ENCODE data around the gene YBX3.

YBX3 gene

GRCh38 chr12:10708862-10709261 lies 14.3 kb downstream of the YBX3 start:
- peaks cover 10% of the 10 kb centered on the region for H3K27me3 Mint-ChIP-seq
- no peak overlapping the region for H3K4me3 Mint-ChIP-seq
- H3K36me3 Mint-ChIP-seq = peaks cover 17% of the 10 kb centered on the region
- H3K27ac Mint-ChIP-seq = no peak overlapping the region
- no peaks in the 10 kb centered on the region for H3K4me1 Mint-ChIP-seq
- H3K9me3 Mint-ChIP-seq = no peaks in the 10 kb centered on the region

GRCh38 chr12:10705655-10706054 lies 17.5 kb downstream of the YBX3 start:
- H3K27me3 Mint-ChIP-seq = peaks cover 4% of the 10 kb centered on the region
- H3K36me3 Mint-ChIP-seq = peaks cover 15% of the 10 kb centered on the region
- no peaks in the 10 kb centered on the region for H3K9me3 Mint-ChIP-seq
- no peak overlapping the region for H3K27ac Mint-ChIP-seq
- peaks cover 13% of the 10 kb centered on the region for H3K4me1 Mint-ChIP-seq
- H3K4me3 Mint-ChIP-seq = no peak overlapping the region

GRCh38 chr12:10701843-10702242 lies 21.3 kb downstream of the YBX3 start:
- no peaks in the 10 kb centered on the region for H3K27me3 Mint-ChIP-seq
- peak overlapping the region; percentile 11 for H3K4me3 Mint-ChIP-seq
- H3K36me3 Mint-ChIP-seq = peaks cover 19% of the 10 kb centered on the region
- H3K27ac Mint-ChIP-seq = peak overlapping the region; percentile 79
- no peaks in the 10 kb centered on the region for H3K9me3 Mint-ChIP-seq
- peaks cover 16% of the 10 kb centered on the region for H3K4me1 Mint-ChIP-seq

DNA sequence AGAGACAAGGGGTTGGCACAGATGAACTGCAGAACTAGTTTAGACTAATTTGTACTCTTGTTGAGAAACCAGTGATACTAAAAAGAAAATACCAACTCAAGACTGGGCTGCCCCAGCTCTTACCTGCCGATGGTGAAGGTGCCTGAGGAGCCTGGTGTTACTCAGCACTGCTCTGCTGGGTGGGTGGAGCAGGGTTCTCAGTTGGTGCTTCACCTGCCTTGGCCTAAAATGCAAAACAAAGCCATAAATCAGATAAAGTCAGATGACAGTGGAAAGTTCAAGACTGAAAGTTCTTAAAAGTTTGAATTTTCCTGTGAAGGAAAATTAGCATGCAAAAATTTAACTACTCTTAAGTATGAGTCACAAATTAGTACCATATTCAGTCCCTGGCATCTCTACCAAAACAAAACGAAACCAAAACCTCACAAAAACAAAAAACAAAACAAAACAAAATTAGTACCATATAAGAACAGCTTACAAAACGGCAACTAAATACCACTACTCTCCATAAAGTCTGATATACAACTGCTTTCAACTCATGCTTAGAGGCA lies 21.9 kb downstream of the YBX3 start:
- Mint-ChIP-seq H3K27me3 (no peaks in the 10 kb centered on the region), H3K9me3 (no peaks in the 10 kb centered on the region), H3K36me3 (peaks cover 19% of the 10 kb centered on the region), H3K4me1 (peaks cover 16% of the 10 kb centered on the region), H3K27ac (peak overlapping the region; percentile 79), H3K4me3 (peak overlapping the region; percentile 43)

DNA sequence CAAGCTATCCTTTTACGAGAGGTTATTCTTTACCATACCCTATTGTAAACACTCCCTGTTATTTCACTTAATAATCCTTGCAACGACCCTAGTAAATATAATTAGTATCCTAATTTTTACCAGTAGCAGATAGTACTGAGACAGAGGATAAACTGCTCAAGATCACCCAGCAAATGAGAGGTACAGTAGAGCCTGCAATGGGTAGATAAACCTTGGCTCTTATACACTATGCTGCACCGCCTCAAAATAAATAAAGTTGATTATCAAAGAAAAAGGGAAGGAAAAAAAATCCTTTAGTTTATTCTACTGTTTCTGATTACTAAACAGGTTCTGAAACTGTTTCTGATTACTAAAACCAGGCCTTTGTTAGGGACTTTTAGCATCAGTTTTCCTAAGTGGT lies 22.5 kb downstream of the YBX3 start:
- peaks cover 19% of the 10 kb centered on the region for H3K36me3 Mint-ChIP-seq
- H3K9me3 Mint-ChIP-seq = no peaks in the 10 kb centered on the region
- H3K4me3 Mint-ChIP-seq = peak overlapping the region; percentile 26
- H3K27me3 Mint-ChIP-seq = no peaks in the 10 kb centered on the region
- peaks cover 16% of the 10 kb centered on the region for H3K4me1 Mint-ChIP-seq
- peak overlapping the region; percentile 79 for H3K27ac Mint-ChIP-seq

GRCh38 chr12:10697862-10698261 lies 25.3 kb downstream of the YBX3 start:
- H3K4me3 Mint-ChIP-seq = no peak overlapping the region
- H3K27ac Mint-ChIP-seq = no peak overlapping the region
- no peaks in the 10 kb centered on the region for H3K27me3 Mint-ChIP-seq
- peaks cover 16% of the 10 kb centered on the region for H3K36me3 Mint-ChIP-seq
- peaks cover 16% of the 10 kb centered on the region for H3K4me1 Mint-ChIP-seq
- H3K9me3 Mint-ChIP-seq = no peaks in the 10 kb centered on the region

DNA sequence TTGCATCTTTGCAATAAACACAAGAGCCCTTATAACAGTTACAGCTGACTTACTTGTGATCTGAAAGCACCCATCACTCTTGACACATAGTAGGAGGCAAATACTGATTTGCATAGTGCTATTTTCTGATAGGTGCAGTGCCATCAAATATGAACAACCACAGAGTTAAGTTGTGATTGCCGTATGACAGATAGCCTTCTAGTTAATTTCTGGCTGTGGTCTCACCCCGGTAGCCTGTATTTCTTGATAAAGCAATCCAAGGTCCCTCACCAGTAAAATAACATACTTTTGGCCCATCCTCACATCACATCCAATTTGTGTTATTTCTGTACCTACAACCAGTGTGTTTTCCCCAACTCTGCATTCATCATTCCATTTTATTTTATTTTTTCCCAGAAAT lies 26.0 kb downstream of the YBX3 start:
- Mint-ChIP-seq H3K36me3 (peaks cover 16% of the 10 kb centered on the region), H3K27me3 (no peaks in the 10 kb centered on the region), H3K9me3 (no peaks in the 10 kb centered on the region), H3K4me3 (no peak overlapping the region), H3K27ac (no peak overlapping the region), H3K4me1 (peaks cover 16% of the 10 kb centered on the region)

DNA sequence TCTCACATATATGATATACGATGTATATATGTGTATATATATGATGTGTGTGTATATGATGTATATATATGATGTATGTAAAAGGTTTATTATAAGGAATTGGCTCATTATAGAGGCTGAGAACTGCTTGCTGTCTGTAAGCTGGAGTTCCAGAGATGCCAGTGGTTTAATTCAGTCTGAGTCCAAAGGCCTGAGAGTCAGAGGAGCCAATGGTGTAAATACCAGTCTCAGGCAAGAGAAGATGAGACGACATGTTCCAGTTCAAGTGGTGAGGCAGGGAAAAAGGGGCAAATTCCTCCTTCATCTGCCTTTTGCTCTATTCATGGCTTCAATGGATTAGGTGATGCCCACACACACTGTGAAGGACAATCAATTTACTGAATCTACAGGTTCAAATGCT lies 32.2 kb downstream of the YBX3 start:
- H3K36me3 Mint-ChIP-seq = no peaks in the 10 kb centered on the region
- H3K9me3 Mint-ChIP-seq = no peaks in the 10 kb centered on the region
- no peak overlapping the region for H3K27ac Mint-ChIP-seq
- H3K27me3 Mint-ChIP-seq = no peaks in the 10 kb centered on the region
- H3K4me1 Mint-ChIP-seq = no peaks in the 10 kb centered on the region
- no peak overlapping the region for H3K4me3 Mint-ChIP-seq

DNA sequence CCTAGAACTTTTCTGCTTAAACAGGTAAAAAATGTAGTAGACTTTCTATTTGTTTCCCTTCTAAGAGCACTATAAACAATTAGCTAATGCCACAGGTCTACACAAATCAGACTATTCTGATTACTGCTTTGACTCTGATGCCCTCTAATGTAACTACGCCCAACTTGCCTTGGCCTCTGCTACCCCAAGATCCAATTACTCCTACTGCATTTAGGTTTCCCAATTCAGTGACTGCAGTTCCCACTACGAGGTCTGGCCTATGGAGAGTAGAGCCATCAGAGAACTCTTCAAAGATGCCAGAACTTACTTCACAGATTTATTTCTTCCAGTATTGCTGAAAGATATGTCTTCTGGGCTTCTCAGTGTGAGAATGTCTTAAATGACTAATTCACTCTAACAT lies 34.0 kb downstream of the YBX3 start:
- H3K27ac Mint-ChIP-seq = no peak overlapping the region
- no peaks in the 10 kb centered on the region for H3K36me3 Mint-ChIP-seq
- H3K4me1 Mint-ChIP-seq = no peaks in the 10 kb centered on the region
- H3K27me3 Mint-ChIP-seq = no peaks in the 10 kb centered on the region
- H3K4me3 Mint-ChIP-seq = no peak overlapping the region
- no peaks in the 10 kb centered on the region for H3K9me3 Mint-ChIP-seq

GRCh38 chr12:10688042-10688441 lies 35.1 kb downstream of the YBX3 start:
- Mint-ChIP-seq H3K4me3 (no peak overlapping the region), H3K27ac (no peak overlapping the region), H3K4me1 (no peaks in the 10 kb centered on the region), H3K9me3 (no peaks in the 10 kb centered on the region), H3K27me3 (no peaks in the 10 kb centered on the region), H3K36me3 (no peaks in the 10 kb centered on the region)

DNA sequence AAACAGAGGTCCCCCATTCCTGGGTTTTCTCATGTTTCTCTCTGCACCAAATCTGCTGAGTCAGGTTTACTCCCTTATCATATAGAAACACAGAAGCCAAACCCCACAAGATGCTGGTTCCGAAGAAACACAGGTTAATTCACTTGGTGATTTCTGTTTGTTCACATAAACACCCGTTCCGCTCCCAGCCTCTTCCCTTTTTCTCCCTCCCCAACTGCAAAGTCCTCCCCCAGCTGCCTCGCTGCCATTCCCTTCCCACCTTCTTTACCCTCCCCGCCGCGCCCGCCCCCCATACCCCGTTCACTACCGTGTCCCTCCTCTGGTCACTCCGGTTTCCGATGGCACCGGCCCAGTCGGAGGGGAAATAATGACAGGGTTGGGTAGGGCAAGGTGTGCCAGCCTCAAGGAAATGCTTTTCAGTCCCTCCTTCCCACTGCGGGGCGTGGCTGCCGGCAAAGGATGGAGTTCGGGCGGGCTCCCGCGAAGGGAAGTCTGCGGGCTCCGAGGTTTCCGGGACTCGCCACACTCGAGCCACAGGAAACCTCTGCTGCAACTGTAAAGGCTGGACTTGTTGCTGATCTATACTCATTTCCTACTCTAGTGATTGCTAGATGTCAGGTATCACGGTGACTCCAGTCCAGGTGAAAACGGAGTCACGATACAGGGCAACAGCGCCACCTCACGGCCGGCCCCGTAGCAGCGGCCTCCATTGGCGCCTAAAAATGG lies 49.3 kb downstream of the YBX3 start, which contains the start of gene STYK1:
STYK1 (minus strand) TSS at position 394 of the 726 bp plus-strand sequence. CDS start 39,434 bp downstream, outside the sequence.
- H3K36me3 Mint-ChIP-seq = no peaks in the 10 kb centered on the region
- H3K9me3 Mint-ChIP-seq = no peaks in the 10 kb centered on the region
- peaks cover 20% of the 10 kb centered on the region for H3K4me1 Mint-ChIP-seq
- H3K4me3 Mint-ChIP-seq = peak within 1 kb of the TSS; percentile 65
- no peak within 1 kb of the TSS for H3K27ac Mint-ChIP-seq
- peaks cover 20% of the 10 kb centered on the region for H3K27me3 Mint-ChIP-seq

DNA sequence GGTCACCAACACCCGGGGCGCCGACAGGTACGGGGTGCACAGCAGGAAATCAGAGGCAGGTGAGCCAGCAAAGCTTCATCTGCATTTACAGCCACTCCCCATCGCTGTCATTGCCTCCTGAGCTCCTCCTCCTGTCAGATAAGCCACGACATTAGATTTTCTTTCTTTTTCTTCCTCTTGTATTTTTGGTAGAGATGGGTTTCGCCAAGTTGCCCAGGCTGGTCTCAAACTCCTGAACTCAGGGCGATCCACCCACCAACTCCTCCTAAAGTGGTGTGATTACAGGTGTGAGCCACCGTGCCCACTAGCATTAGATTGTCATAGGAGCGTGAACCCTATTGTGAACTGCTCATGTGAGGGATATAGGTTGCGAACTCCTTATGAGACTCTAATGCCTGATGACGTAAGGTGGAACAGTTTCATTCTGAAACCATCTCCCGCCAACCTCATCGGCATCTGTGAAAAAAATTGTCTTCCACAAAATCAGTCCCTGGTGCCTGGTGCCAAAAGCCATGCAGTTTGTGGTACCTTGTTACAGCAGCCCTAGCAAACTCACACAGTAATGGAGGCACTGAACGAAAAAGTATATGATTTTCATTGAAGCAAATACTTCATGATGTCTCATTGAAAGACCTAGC lies 50.8 kb downstream of the YBX3 start:
- Mint-ChIP-seq H3K27ac (no peak overlapping the region), H3K4me3 (peak overlapping the region; percentile 5)

DNA sequence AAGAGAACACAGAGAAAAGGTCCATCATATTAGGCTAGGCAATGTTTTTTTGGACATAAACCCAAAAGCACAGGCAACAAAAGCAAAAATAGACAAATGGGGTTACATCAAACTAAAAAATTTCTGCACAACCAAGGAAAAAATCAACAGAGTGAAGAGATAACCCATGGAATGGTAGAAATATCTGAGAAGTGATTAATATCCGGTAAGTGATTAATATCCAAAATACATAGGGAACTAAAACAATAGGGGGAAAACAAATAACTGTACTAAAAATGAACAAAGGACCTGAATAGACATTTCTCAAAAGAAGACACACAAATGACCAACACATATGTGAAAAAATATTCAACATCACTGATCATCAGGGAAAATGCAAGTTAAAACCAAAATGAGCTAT lies 53.6 kb downstream of the YBX3 start:
- Mint-ChIP-seq H3K9me3 (no peaks in the 10 kb centered on the region), H3K27ac (no peak overlapping the region), H3K27me3 (peaks cover 7% of the 10 kb centered on the region), H3K4me3 (no peak overlapping the region), H3K4me1 (peaks cover 31% of the 10 kb centered on the region), H3K36me3 (no peaks in the 10 kb centered on the region)

More for the DNA sequence above, 50.8 kb downstream of the YBX3 start:
- Mint-ChIP-seq H3K9me3 (no peaks in the 10 kb centered on the region), H3K27me3 (peaks cover 15% of the 10 kb centered on the region), H3K4me1 (peaks cover 31% of the 10 kb centered on the region), H3K36me3 (no peaks in the 10 kb centered on the region)

DNA sequence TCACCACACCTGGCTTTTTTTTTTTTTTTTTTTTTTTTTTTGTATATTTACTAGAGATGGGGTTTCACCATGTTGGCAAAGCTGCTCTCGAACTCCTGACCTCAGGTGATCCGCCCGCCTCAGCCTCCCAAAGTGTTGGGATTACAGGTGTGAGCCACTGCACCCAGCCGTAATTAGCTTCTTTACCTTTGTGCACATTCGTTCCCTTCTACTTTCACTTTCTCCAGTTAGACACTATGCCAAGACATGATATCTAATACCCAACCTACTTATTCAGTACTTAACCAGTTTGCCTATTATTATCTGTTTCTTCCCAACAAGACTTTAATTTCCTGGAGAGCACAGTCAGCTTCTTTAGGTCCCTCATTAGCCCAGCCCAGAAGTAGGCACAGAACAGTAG lies 54.6 kb downstream of the YBX3 start:
- no peaks in the 10 kb centered on the region for H3K36me3 Mint-ChIP-seq
- peaks cover 10% of the 10 kb centered on the region for H3K27me3 Mint-ChIP-seq
- no peaks in the 10 kb centered on the region for H3K9me3 Mint-ChIP-seq
- no peak overlapping the region for H3K27ac Mint-ChIP-seq
- peak overlapping the region; percentile 34 for H3K4me3 Mint-ChIP-seq
- peaks cover 23% of the 10 kb centered on the region for H3K4me1 Mint-ChIP-seq

- H3K27me3 Mint-ChIP-seq = peaks cover 10% of the 10 kb centered on the region
- no peaks in the 10 kb centered on the region for H3K9me3 Mint-ChIP-seq
- H3K27ac Mint-ChIP-seq = no peak overlapping the region
- peaks cover 17% of the 10 kb centered on the region for H3K4me1 Mint-ChIP-seq
- no peaks in the 10 kb centered on the region for H3K36me3 Mint-ChIP-seq
- H3K4me3 Mint-ChIP-seq = peak overlapping the region; percentile 63
Observed at GRCh38 chr12:10667581-10667980, 55.5 kb downstream of the YBX3 start.

DNA sequence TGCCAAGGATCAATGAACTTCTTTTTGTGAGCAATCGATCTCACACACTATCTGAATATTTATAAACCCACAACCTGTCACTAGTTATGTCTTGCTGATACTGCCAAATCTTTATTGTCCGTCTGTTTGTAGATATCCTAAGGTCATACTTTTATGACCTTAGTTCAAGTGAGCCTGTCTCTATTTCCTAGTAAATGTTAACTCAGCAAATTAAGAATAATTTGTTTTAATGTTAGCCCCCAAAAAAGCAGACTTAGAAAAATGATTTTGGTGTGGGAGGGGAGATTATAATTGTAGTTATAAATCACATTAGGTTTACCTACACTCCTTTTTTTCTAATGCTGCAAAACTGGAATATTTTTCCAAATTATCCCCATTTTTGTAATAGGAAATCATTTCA lies 58.6 kb downstream of the YBX3 start:
- Mint-ChIP-seq H3K27me3 (peaks cover 19% of the 10 kb centered on the region), H3K4me1 (peaks cover 13% of the 10 kb centered on the region), H3K4me3 (no peak overlapping the region), H3K9me3 (no peaks in the 10 kb centered on the region), H3K27ac (no peak overlapping the region), H3K36me3 (no peaks in the 10 kb centered on the region)
